GM23338 (cell line): ENCODE data around the gene GNB1L. TPM values are rescaled to one million over a fixed set of nuclear protein-coding genes. Genes with fewer than 3 reads are reported as not detected.

ENCODE experiments used
- ATAC-seq: fragments of 200-7000 bp; cut with Tn5 transposase; 3 replicates; pipeline ENCODE4 v1.9.1; 2020
- DNase-seq: peaks from one replicate; pipeline ENCODE4 v3.0.0-alpha.2; 2015; ENCODE audit warnings: low spot score
- H2AFZ ChIP-seq: fragments of 200-600 bp; sonication (generic); 2 replicates; pipeline ENCODE4 v1.8.0; 2016; ENCODE audit warnings: antibody characterized with exemption, mild to moderate bottlenecking, moderate library complexity
- H3F3A ChIP-seq: fragments of 200-600 bp; sonication (generic); replicated peaks from 2 replicates; pipeline ENCODE4 v1.8.0; 2017; ENCODE audit warnings: antibody characterized with exemption, mixed run types, low read depth
- H3K27ac ChIP-seq: fragments of 200-600 bp; sonication (generic); 2 replicates; pipeline ENCODE4 v1.6.1; 2016; ENCODE audit warnings: low read depth
- H3K27me3 ChIP-seq: fragments of 200-600 bp; sonication (generic); 2 replicates; pipeline ENCODE4 v1.8.0; 2016; ENCODE audit warnings: mild to moderate bottlenecking, mixed run types, moderate library complexity; ENCODE audit not compliant: insufficient read depth
- H3K36me3 ChIP-seq: fragments of 200-600 bp; sonication (generic); 2 replicates; pipeline ENCODE4 v1.8.0; 2016; ENCODE audit warnings: mild to moderate bottlenecking; ENCODE audit not compliant: insufficient read depth
- H3K4me1 ChIP-seq: fragments of 200-600 bp; sonication (generic); 2 replicates; pipeline ENCODE4 v1.8.0; 2016; ENCODE audit warnings: mild to moderate bottlenecking, moderate library complexity; ENCODE audit not compliant: insufficient read depth
- H3K4me2 ChIP-seq: fragments of 200-600 bp; sonication (generic); 2 replicates; pipeline ENCODE4 v1.7.1; 2017; ENCODE audit warnings: mixed run types
- H3K4me3 ChIP-seq: fragments of 200-600 bp; sonication (generic); 2 replicates; pipeline ENCODE4 v1.6.1; 2016; ENCODE audit warnings: mixed run types
- H3K79me2 ChIP-seq: fragments of 200-600 bp; sonication (generic); replicated peaks from 2 replicates; pipeline ENCODE4 v1.8.0; 2017; ENCODE audit warnings: mild to moderate bottlenecking; ENCODE audit not compliant: insufficient read depth
- H3K9me2 ChIP-seq: fragments of 200-600 bp; sonication (generic); 2 replicates; pipeline ENCODE4 v1.8.0; 2017; ENCODE audit not compliant: insufficient read depth
- H4K20me1 ChIP-seq: fragments of 200-600 bp; sonication (generic); replicated peaks from 2 replicates; pipeline ENCODE4 v1.8.0; 2017; ENCODE audit warnings: mild to moderate bottlenecking; ENCODE audit not compliant: insufficient read depth
- H3K27ac Mint-ChIP-seq: 2 replicates; pipeline ENCODE4 v1.8.0; 2020; ENCODE audit warnings: inconsistent platforms, mild to moderate bottlenecking, moderate library complexity, mixed read lengths
- H3K27me3 Mint-ChIP-seq: 3 replicates; pipeline ENCODE4 v1.8.0; 2022; ENCODE audit warnings: low read depth, mild to moderate bottlenecking, moderate library complexity, mixed read lengths, inconsistent platforms; ENCODE audit not compliant: insufficient read depth, poor library complexity
- H3K36me3 Mint-ChIP-seq: 3 replicates; pipeline ENCODE4 v1.8.0; 2021; ENCODE audit warnings: low read depth, mild to moderate bottlenecking, inconsistent platforms, moderate library complexity, mixed read lengths
- H3K4me1 Mint-ChIP-seq: 3 replicates; pipeline ENCODE4 v1.8.0; 2020; ENCODE audit warnings: mild to moderate bottlenecking, inconsistent platforms, mixed read lengths
- H3K4me3 Mint-ChIP-seq: 3 replicates; pipeline ENCODE4 v1.8.0; 2021; ENCODE audit warnings: moderate library complexity, mild to moderate bottlenecking, inconsistent platforms, mixed read lengths
- H3K9me3 Mint-ChIP-seq: 3 replicates; pipeline ENCODE4 v1.8.0; 2020; ENCODE audit warnings: moderate library complexity, mild to moderate bottlenecking, inconsistent platforms, mixed read lengths
- CREB1 ChIP-seq: fragments of 250-450 bp; sonication (Bioruptor Pico); IDR thresholded peaks from 2 replicates; pipeline ENCODE4 v1.5.0; 2020; ENCODE audit warnings: low read depth, mild to moderate bottlenecking, moderate library complexity
- CTCF ChIP-seq, 2 experiments: fragments of 200-600 bp in 1 of 2; sonication (generic) in 1 of 2; conservative IDR thresholded peaks; 2 replicates each; pipeline versions ENCODE4 v1.5.1 to v1.6.1; 2016 to 2017; ENCODE audit warnings: antibody characterized with exemption in 2 of 2, low read depth in 2 of 2, mild to moderate bottlenecking in 2 of 2, moderate library complexity in 1 of 2
- ETS1 ChIP-seq: IDR thresholded peaks from 2 replicates; pipeline ENCODE4 v1.6.1; 2016; ENCODE audit warnings: antibody characterized with exemption
- EZH2 ChIP-seq: fragments of 200-600 bp; sonication (generic); IDR thresholded peaks from one replicate; pipeline ENCODE4 v1.8.0; 2017; ENCODE audit warnings: antibody characterized with exemption, mild to moderate bottlenecking, low read depth; ENCODE audit not compliant: unreplicated experiment
- EZH2phosphoT487 ChIP-seq: fragments of 200-600 bp; sonication (generic); IDR thresholded peaks from one replicate; pipeline ENCODE4 v1.8.1; 2018; ENCODE audit warnings: antibody characterized with exemption; ENCODE audit not compliant: unreplicated experiment
- JUNB ChIP-seq: IDR thresholded peaks from one replicate; pipeline ENCODE4 v1.6.1; 2016; ENCODE audit warnings: antibody characterized with exemption; ENCODE audit not compliant: unreplicated experiment
- NANOG ChIP-seq: IDR thresholded peaks from 2 replicates; pipeline ENCODE4 v1.6.1; 2016; ENCODE audit warnings: antibody characterized with exemption, borderline replicate concordance
- POLR2AphosphoS5 ChIP-seq: IDR thresholded peaks from 2 replicates; pipeline ENCODE4 v1.6.1; 2016; ENCODE audit warnings: antibody characterized with exemption, low read depth
- REST ChIP-seq: IDR thresholded peaks from one replicate; pipeline ENCODE4 v1.6.1; 2018; ENCODE audit warnings: antibody characterized with exemption; ENCODE audit not compliant: unreplicated experiment
- STAT1 ChIP-seq: IDR thresholded peaks from one replicate; pipeline ENCODE4 v1.6.1; 2016; ENCODE audit warnings: antibody characterized with exemption; ENCODE audit not compliant: unreplicated experiment
- ZNF114 ChIP-seq: fragments of 250-450 bp; sonication (Bioruptor Pico); IDR thresholded peaks from 2 replicates; pipeline ENCODE4 v1.5.0; 2020; ENCODE audit warnings: mild to moderate bottlenecking, moderate library complexity
- ZNF331 ChIP-seq: fragments of 250-450 bp; sonication (Bioruptor Pico); IDR thresholded peaks from 2 replicates; pipeline ENCODE4 v1.5.0; 2020; ENCODE audit warnings: low read depth, mild to moderate bottlenecking, moderate library complexity
- ZNF462 ChIP-seq: fragments of 250-450 bp; sonication (Bioruptor Pico); IDR thresholded peaks from 2 replicates; pipeline ENCODE4 v1.5.0; 2020; ENCODE audit warnings: mild to moderate bottlenecking, moderate library complexity
- polyA plus RNA-seq: library from polyadenylated mRNA; unstranded; fragments of >200 nt; fragmentation: Nextera tagmentation; extraction: Ambion mirVana; gene quantifications from 2 replicates; pipeline ENCODE4 v1.2.1, GENCODE V29; 2016
- total RNA-seq: library from RNA; depleted of rRNA; stranded (reverse); fragments of >200 nt; shearing (Covaris generic); gene quantifications from 2 replicates; pipeline ENCODE4 v1.2.3, GENCODE V29; 2014

The GNB1L gene
- total and polyA plus RNA-seq, 2 experiments from 2014 or later = 15.2 to 27.8 TPM

GRCh38 chr22:19807161-19807913 is 47.3 kb downstream of the GNB1L start:
- ATAC-seq (no peak), DNase-seq (no peak)
- Histone ChIP-seq H2AFZ (no peak overlapping the region), H3K27ac (no peak overlapping the region), H3K36me3 (no peaks in the 10 kb centered on the region), H3K4me1 (no peaks in the 10 kb centered on the region), H3K79me2 (no peaks in the 10 kb centered on the region), H3F3A (no peaks in the 10 kb centered on the region), H3K9me2 (no peaks in the 10 kb centered on the region), H3K4me2 (no peak overlapping the region), H4K20me1 (no peaks in the 10 kb centered on the region), H3K4me3 (no peak overlapping the region), H3K27me3 (no peaks in the 10 kb centered on the region)
- Mint-ChIP-seq H3K27me3 (peaks cover 17% of the 10 kb centered on the region), H3K4me3 (no peak overlapping the region), H3K9me3 (no peaks in the 10 kb centered on the region), H3K4me1 (no peaks in the 10 kb centered on the region), H3K27ac (no peak overlapping the region), H3K36me3 (no peaks in the 10 kb centered on the region)
- no peak for TF ChIP-seq NANOG
- TF ChIP-seq ZNF462 = no peak
- no peak for TF ChIP-seq EZH2phosphoT487
- no peak for TF ChIP-seq CTCF (conservative IDR thresholded peaks at IDR 0.05; ENCODE audit: low read depth in 2 of 2)
- no peak for TF ChIP-seq ZNF114 (CRISPR knock-in tag)
- TF ChIP-seq ETS1 = no peak
- no peak for TF ChIP-seq CREB1
- TF ChIP-seq JUNB = no peak
- TF ChIP-seq EZH2 = no peak
- no peak for TF ChIP-seq POLR2AphosphoS5
- no peak for TF ChIP-seq STAT1
- TF ChIP-seq REST = no peak
- TF ChIP-seq ZNF331 (CRISPR knock-in tag) = no peak
